Mammary epithelial cell (primary cell): ENCODE measurements around the gene FANK1.
"Not testable (repeated sequence)": the region's sequence is repeated elsewhere in the genome, so short reads cannot be mapped to it uniquely, and the experiment has no call there.

Experiments
- CTCF ChIP-seq, 2 donors: IDR thresholded peaks in 1 of 2; conservative IDR thresholded peaks in 1 of 2; 2 replicates each; pipeline ENCODE4 v1.5.1; 2011 to 2012; ENCODE audit warnings: inconsistent platforms in 2 of 2, low read length in 2 of 2, mild to moderate bottlenecking in 2 of 2, control low read depth in 1 of 2, low read depth in 1 of 2; ENCODE audit not compliant: insufficient read depth in 1 of 2; ENCODE audit errors: extremely low read depth in 1 of 2
- EZH2 ChIP-seq: IDR thresholded peaks from 2 replicates; pipeline ENCODE4 v1.6.1; 2012; ENCODE audit warnings: low read length, inconsistent platforms, borderline replicate concordance

GRCh38 chr10:125905069-125905994, 9.0 kb downstream of the FANK1 start:
- TF ChIP-seq EZH2; CTCF (conservative IDR thresholded peaks at IDR 0.05 in 1 of 2, IDR thresholded peaks at IDR 0.05 in 1 of 2; ENCODE audit: extremely low read depth in 1 of 2, insufficient read depth in 1 of 2, low read depth in 1 of 2, low read length in 2 of 2): not testable (repeated sequence)
